NAMALWA (cell line): ENCODE measurements around the gene NSG1.
"Not testable (repeated sequence)": the region's sequence is repeated elsewhere in the genome, so short reads cannot be mapped to it uniquely, and the experiment has no call there.

Experiments
- DNase-seq: peaks from one replicate; pipeline ENCODE4 v3.0.0-alpha.2; 2015; ENCODE audit warnings: low spot score

The NSG1 gene

GRCh38 chr4:4436244-4436823 is 49.4 kb downstream of the NSG1 start:
- no peak for DNase-seq

GRCh38 chr4:4437798-4438470 is 51.0 kb downstream of the NSG1 start:
- no peak for DNase-seq

GRCh38 chr4:4438891-4439290 is 52.0 kb downstream of the NSG1 start:
- DNase-seq: no peak

GRCh38 chr4:4439782-4440181 is 52.9 kb downstream of the NSG1 start:
- no peak for DNase-seq

- DNase-seq: no peak
These were observed 53.6 kb downstream of the NSG1 start for GRCh38 chr4:4440333-4441061.

GRCh38 chr4:4443821-4444220 is 56.9 kb downstream of the NSG1 start:
- no peak for DNase-seq

GRCh38 chr4:4446434-4446833 is 59.5 kb downstream of the NSG1 start:
- no peak for DNase-seq

- peak; percentile 58 for DNase-seq
These were observed 68.4 kb downstream of the NSG1 start for GRCh38 chr4:4455210-4455865.

- no peak for DNase-seq
These were observed 69.4 kb downstream of the NSG1 start for GRCh38 chr4:4456351-4456750.

GRCh38 chr4:4456816-4457578 is 70.1 kb downstream of the NSG1 start:
- DNase-seq: no peak

GRCh38 chr4:4457803-4458553 is 71.1 kb downstream of the NSG1 start:
- DNase-seq: no peak

GRCh38 chr4:4459181-4459580 is 72.3 kb downstream of the NSG1 start:
- no peak for DNase-seq

- no peak for DNase-seq
These were observed 73.9 kb downstream of the NSG1 start for GRCh38 chr4:4460759-4461158.

- no peak for DNase-seq
These were observed 74.3 kb downstream of the NSG1 start for GRCh38 chr4:4461178-4461577.

GRCh38 chr4:4461850-4462249 is 74.9 kb downstream of the NSG1 start:
- DNase-seq: no peak

- DNase-seq: no peak
These were observed 76.1 kb downstream of the NSG1 start for GRCh38 chr4:4462970-4463369.

GRCh38 chr4:4465238-4465637 is 78.3 kb downstream of the NSG1 start:
- not testable (repeated sequence) for DNase-seq
